ENCODE measurements around the gene GRB10.

DNA sequence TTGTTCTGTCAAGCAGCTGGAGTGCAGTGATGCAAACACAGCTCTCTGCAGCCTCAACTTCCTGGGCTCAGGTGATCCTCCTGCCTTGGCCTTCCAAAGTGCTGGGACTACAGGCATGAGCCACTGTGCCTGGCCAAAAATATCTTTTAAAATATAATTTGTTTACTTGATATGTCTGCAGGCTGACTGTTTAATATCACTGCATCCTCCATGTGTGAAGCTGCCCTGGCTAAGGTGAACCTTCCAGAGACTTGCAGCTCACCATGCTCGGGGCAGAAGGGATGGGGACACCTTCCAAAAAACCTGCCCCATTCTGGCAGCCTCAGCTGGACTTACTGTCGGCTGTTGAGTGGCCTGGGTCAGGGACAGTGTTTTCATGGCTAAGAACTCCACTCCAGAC, 159.9 kb downstream of the GRB10 start:
- TF ChIP-seq, protein P1, sequence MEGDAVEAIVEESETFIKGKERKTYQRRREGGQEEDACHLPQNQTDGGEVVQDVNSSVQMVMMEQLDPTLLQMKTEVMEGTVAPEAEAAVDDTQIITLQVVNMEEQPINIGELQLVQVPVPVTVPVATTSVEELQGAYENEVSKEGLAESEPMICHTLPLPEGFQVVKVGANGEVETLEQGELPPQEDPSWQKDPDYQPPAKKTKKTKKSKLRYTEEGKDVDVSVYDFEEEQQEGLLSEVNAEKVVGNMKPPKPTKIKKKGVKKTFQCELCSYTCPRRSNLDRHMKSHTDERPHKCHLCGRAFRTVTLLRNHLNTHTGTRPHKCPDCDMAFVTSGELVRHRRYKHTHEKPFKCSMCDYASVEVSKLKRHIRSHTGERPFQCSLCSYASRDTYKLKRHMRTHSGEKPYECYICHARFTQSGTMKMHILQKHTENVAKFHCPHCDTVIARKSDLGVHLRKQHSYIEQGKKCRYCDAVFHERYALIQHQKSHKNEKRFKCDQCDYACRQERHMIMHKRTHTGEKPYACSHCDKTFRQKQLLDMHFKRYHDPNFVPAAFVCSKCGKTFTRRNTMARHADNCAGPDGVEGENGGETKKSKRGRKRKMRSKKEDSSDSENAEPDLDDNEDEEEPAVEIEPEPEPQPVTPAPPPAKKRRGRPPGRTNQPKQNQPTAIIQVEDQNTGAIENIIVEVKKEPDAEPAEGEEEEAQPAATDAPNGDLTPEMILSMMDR (IDR thresholded peaks at IDR 0.05) = no peak
- TF ChIP-seq POLR2AphosphoS5 (IDR thresholded peaks at IDR 0.05; ENCODE audit: insufficient read depth in 1 of 2, low read depth in 1 of 2) = no peak
